AG08396 (cell line): ENCODE data around the gene MYL4.
"Not testable (repeated sequence)": the region's sequence is repeated elsewhere in the genome, so short reads cannot be mapped to it uniquely, and the experiment has no call there.

ENCODE experiments used
- DNase-seq: peaks from one replicate; pipeline ENCODE4 v3.0.0; 2012; ENCODE audit warnings: low spot score, mixed read lengths

Gene MYL4

DNA sequence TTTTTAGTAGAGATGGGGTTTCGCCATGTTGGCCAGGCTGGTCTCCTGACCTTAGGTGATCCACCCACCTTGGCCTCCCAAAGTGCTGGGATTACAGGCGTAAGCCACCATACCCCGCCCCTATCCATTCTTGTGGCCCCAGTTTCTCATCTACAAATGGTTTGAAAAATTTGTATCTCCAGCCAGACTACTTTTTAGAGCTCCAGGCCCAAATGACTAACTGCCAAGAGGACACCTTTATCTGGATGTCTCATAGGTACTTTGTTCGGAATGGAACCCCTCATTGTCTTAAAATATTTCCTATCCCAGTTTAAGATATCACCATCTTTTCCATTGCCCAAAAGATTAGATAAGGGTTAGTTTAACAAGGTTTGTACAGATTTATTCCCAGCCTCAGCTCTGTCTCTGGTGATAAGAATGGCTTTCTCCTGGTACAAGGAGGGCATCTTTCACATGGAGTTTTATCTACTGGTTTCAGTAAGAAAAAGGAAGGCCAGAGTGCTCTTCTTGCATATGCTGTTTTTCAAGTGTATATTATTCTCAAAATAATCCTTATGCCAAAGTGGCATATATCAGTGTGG, 15.1 kb upstream of the MYL4 start:
- DNase-seq, result no peak

DNA sequence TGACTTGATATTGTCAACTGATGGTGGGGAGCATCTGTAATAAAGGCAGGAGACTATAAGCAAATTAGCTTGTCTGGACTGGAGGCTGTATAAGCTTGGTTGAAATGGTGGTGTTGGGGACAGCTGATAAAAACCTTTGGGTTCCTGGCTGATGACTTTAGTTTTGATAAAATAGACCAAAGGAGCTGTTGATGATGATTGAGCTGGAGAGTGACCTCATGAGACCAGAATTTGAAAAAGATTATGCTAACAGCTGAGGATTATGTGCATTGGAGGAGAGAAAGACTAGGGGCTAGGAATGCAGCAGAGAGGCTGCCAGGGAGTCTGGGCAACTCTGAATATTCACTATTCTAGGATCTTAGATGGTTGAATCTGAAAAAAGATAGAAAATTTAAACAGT, 11.3 kb upstream of the MYL4 start:
- DNase-seq, result no peak

DNA sequence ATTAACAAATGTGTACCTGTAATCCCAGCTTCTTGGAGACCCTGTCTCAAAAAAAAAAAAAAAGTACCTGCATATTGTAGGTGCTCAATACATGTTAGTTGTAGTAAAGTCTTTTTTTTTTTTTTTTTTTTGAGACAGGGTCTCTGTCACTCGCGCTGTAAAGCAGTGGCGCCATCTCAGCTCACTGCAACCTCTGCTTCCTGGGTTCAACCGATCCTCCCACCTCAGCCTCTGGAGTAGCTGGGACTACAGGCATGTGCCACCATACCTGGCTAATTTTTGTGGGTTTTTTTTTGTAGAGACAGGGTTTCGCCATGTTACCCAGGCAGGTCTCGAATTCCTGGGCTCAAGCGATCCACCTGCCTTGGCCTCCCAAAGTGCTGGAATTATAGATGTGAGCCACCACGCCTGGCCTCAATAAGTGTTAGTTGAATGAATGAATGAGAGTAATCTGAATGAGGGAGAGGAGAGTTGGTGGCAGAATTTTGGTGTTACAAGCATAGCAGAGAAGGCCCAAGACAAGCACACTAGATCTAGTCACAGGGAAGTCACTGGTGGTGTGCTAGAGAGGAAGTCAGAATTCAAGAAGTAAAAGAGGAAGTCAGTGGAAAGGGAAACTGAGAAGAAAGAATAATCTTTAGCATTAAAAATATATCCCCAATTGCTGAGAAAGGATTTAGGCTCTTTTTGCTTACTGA, 9.4 kb upstream of the MYL4 start:
- no peak for DNase-seq

DNA sequence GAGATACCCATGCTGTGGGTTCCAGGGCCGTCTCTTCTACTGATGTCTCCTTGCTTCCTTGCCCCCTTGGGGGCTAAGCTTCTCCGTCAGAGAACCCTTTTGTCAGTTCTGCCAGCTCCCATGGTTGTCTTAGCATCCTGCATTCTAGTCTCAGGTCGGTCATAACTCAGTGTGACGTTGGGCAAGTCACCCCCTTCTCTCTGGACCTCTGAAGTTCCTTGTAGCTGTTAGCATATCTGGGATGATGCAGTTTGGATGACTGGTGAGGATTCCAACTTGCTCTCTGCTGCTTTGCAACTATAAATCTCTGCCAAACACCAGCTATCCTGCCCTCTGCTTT, 8.9 kb upstream of the MYL4 start:
- DNase-seq, result no peak

DNA sequence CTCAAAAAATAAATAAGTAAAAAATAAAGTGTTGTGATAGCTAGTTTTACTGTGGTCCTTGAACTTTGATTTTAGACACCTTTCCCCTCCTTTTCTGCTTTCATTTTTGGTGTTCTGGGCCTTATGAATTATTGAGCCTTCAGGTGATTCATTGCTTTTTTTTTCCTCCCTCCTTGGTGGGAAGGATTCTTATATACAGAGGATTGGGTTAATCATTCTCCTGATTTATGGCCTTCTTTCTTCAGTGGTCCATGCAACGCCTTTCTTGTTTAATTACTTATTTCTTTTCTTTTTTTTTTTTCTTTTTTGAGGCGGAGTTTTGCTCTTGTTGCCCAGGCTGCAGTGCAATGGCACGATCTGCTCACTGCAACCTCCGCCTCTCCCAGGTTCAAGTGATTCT, 8.0 kb upstream of the MYL4 start:
- DNase-seq, result no peak

DNA sequence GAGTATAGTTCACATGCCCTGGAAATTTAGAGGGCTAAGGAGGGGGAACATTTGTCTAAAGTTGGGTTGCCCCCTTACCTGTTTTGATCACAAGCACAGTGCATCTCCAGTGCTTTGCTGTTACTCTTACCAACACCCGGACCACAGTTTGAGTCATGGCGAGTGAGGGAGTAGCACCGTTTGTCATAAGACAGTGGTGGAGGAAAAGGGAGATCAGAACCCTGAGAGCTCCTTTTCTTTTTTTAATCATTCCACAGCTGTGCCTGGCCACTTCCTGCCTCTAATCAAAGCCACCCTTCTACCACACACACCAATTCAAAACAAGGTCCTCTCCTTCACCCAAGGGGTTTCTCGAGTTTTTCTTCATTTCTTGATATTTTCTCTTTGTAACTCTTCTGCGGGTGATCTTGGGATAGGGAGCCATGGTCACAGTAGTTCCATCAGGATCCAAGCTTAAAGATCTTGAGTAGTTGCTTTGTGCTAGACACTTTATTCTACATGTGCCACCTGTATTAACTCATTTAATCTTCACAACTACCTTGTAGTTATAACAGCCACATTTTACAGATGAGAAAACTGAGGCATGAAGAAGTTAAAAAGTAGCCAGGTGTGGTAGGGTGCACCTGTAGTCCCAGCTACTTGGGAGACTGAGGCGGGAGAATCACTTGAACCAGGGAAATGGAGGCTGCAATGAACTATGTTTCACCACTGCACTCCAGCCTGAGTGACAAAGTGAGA, 5.0 kb upstream of the MYL4 start:
- no peak for DNase-seq

DNA sequence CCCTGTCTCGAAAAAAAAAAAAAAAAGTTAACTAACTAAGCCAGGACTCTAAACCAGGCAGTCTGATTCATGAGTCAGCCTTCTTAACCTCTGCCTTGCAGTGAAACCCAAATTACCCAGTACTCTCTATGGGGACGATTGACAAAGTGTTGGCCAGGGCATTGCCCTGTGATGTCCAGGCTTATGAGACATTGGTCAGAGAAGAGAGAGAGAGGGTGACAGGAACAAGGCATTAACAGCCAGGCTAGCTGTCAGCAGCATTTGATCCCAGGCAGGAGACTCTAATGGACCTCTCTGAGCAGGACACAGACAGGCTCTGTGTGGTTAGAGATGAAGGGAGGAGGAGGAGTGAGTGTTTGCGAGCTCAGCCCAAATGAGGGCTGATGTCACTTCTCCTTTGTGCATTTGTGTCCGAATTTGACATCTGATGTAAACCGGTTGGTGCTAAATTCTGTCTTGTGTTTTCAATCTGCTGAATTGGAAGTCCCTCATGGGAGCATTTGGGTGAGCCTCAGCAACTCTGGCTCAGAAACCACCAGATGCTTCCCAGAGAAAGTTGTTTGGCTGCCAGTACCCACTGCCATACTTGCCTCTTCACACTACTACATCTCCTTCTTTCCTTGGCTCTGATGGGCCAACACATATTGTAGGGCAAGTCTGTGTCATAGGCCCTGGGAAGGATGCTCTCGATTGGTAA, 4.3 kb upstream of the MYL4 start:
- DNase-seq, result no peak

DNA sequence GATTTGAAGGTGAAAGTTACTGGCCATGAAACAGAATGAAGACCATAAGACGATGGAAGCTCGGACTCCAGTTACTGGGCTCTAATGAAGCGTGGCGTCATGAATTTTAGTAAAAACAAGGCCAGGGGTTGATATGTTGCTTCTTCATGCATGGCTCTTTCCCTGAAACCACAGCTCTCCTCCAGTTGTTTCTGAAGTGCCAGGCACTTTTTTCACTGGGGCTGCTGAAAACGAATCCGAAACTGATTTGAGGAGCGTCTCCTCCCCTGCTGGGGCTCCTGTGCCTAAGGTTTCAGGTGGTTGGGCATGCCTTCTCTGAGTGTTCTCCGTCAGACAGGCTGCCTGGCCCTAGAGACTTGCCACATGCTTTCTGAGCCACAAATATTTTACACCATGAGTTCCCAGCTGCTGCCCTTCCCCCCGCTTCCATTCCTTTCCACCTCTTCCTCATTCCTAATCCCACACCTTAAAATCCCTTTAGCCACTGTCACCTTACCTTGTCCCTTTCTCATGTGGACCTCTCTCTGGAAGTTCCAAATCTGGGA, 3.7 kb upstream of the MYL4 start:
- peak; percentile 67 for DNase-seq

DNA sequence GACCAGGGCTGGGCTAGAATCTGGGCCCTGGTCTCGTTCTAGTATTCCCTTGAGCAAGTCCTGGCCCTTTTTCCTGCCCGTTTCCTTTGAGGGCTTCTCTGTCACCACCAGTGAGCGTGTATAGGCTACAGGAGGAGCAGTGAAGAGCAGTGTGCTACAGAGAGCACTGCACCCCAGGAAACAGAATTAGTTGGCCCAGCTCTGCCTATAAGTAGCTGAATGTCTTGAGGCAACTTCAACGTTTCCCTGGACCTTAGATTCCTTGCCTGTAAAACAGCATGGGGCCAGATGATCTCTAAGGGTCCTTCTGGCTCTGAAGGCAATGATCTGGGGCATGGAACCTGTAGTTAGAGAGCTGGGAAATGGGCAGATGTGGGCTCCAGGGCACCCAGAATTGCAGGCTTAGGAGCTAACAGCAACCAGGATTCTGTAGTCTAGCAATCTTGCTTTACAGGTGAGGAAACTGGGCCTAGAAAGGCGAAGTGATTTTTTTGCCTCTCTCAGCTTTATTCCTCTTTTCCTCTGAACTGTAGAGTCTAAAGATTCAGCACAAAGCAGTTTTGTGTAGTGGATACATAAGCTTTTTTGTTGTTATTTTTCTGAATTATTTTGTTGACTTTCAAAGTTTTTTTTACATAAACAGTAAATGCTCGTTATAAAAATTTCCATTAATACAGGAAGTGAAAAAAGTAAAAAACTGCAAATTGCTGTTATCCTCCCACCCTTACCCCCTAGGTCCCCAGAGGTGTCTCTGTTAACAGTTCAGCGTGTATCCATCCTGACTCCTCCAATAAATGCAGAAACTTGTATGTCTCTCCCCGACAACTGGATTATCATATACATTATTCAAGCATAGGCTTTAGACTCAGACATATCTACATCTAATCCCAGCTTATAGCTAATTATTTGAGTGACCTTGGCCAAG, 1.7 kb upstream of the MYL4 start:
- no peak for DNase-seq

DNA sequence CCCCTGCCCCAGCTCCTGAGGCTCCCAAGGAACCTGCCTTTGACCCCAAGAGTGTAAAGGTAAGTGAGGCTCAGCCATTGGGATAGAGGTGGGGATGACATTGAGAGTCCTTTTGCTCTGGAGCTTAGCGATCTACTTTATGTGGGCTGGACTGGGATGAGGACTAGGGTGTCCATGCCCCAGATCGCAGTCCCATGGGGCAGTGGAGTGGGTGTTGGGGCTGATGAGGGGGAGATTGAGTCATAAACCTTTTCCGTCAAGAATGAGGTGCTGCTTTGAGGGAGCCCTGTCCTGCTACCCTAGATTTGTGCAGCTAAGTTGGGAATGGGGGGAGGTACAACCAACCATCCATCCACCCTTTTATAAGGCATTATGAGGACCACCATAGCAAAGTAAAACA, 351 bp downstream of the MYL4 start:
- no peak for DNase-seq

DNA sequence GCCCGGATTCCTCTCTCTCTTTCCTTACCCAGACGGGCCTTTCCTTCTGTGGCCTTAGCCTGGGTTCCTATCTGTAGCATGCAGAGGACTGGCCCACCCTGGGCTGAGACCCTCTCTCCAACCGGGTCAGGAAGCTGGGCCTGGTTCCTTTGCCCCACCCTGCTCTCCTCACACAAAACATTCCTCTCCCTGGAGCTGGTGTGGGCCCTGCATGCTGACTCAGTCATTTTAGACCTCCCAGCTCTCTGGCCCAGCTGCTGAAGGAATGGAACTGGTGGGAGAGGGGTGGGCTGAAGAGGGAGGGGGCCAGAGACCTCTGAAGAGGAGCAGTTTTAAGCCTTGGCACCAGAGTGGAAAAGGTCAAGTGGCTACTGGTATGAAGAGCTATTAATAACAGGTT, 957 bp downstream of the MYL4 start:
- no peak for DNase-seq

DNA sequence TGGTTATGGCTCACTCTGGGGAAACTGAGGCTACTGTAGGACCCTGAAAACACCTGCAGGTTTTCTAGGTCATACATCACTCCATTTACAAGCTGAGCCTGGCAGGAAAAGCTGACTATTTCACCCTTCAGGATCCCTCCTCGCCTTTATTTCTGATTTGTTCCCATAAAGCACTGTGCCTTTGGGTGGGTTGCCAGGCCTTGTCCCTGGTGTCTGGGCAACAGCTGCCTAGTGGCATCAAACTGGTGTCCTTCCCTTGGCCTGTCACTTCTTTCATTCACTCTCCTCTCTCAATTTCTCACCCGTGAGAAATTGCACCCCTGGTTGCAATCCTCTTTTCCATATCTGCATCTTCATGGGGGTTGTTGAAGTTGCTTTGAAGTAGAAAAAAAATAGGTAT, 1.6 kb downstream of the MYL4 start:
- DNase-seq, result no peak

DNA sequence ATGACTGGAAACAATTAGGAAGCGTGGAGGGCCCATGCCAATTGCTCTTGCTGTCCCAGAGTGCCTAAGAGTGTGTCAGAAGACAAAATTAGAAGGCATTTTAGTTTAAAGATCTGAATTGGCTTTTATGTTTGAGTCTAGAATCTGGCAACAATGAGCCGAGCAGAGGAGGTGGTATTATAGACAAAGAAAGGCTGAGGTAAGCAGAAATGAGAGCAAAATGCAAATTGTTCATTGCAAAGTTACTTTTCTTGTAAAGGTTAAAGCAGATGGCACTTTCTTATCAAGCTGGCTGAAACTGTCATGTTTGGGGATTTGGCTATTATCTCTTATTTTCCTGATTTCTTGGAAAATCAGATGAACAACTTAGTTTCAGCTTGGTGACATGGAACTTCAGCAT, 3.3 kb downstream of the MYL4 start:
- DNase-seq, result no peak

DNA sequence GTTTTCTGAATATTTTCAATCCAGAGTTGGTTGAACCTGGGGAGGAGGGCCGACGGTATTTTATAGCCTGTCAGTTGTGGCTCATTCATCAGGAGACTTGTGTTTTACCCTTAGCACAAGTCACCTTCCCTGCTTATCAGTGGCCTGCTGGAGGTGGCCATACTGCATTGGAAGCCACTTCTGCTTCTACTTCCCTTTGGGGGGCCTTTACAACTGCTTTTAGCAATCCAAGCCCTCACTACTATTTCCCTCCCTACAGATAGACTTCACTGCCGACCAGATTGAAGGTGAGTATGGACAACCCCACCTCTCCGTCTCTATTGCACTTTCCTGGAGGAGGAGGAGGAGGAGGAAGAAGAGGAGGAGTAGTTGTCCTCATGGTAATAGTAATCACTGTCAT, 4.4 kb downstream of the MYL4 start:
- no peak for DNase-seq

DNA sequence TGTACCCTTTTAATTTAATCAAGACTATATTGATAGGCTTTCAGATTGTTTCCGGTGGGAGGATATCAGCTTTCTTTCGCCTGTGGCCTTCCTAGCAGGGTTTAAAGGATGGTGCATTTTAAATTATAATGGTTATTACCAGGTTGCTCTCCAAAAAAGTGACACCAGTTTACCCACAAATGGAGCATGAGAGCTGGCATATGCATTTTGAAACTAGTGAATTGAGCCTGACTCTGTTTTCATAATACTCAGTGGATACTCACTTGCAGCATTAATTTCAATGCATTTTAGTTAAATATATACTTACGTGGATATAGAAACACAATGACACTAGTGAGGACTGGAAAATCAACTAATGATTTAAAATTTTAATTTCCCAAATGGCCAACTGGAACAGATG, 5.8 kb downstream of the MYL4 start:
- DNase-seq, result no peak

DNA sequence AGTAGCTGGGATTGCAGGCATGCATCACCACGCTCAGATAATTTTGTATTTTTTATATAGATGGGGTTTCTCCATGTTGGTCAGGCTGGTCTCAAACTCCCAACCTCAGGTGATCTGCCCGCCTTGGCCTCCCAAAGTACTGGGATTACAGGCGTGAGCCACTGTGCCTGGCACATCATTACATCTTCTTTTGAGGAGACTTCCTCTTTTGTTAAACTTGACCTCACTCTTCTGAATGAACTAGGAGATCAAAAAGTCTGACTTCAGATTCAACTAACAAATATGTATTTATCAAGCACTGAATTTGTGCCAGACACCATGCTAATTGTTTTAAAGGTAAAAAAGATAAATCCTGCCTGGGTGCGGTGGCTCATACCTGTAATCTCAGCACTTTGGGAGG, 7.7 kb downstream of the MYL4 start:
- DNase-seq, result not testable (repeated sequence)

DNA sequence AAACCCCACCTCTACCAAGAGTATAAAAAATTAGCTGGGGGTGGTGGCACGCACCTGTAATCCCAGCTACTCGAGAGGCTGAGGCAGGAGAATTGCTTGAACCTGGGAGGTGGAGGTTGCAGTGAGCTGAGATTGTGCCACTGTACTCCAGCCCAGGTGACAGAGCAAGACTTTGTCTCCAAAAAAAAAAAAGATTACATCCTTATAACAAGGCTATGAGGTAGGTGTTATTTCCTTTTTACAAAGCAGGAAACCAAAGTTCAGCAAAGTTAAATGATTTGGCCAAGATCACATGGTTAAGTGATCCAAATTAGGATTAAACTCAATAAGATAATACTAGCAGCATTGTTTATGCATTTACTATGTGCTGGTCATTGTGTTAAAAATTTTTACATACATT, 8.1 kb downstream of the MYL4 start:
- not testable (repeated sequence) for DNase-seq

DNA sequence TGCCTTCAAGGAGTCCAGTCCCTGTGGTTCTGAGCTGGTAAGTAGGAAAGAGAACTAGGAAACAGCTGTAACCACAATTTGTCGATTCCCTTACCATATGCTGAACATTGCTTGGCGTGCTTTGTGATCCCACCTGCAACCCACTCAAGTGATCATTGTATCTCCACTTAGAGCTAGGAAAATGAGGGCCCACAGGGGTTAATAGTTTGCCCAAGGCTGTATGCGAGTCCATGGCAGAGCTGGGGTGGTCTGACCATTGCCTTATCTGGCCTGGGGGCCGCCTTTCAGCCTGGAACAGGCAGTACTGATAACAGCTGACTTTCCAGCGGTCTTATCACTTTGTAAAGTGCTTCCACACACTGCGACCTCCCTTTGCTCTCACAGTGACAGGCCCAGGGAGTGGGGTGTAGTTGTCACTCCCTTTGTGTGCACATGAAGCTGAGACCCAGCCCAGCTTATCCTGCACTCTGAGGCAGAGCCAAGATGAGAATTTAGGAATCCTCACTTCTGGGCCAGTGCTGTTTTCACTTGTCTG, 9.8 kb downstream of the MYL4 start:
- DNase-seq, result no peak

DNA sequence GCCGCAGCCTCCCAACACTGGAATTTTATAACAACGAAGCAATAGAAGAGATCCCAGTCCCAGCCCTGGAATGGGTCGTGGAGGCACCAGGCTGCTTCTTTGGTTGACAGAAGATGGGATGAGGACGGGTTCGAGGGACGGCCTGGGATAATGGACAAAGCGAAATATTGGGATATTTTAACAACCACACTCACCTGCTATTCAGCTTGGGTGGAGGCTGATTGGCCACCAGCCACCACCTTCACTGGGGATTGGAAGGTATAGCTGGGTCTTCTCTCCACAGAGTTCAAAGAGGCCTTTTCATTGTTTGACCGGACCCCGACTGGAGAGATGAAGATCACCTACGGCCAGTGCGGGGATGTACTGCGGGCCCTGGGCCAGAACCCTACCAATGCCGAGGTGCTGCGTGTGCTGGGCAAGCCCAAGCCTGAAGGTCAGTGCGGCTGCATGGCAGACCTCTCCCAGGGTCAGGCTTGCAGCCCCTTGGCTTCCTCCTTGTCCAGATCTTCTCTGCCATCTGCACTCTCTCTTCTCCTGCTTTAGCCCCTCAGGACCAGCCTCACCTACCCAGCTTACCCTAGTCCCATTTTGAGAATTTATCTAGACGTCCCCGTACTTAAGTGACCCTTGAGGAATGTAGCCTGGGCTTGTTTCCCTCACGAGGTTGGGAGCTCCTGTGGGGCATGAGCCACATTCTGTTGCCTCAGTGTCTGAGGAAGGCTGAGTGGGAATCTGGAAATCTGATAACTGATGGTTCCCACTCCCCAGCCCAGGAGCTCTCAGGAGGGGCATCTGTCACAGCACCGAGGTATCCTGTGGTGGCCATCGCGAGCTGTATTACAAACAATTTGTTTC, 10.7 kb downstream of the MYL4 start:
- no peak for DNase-seq

DNA sequence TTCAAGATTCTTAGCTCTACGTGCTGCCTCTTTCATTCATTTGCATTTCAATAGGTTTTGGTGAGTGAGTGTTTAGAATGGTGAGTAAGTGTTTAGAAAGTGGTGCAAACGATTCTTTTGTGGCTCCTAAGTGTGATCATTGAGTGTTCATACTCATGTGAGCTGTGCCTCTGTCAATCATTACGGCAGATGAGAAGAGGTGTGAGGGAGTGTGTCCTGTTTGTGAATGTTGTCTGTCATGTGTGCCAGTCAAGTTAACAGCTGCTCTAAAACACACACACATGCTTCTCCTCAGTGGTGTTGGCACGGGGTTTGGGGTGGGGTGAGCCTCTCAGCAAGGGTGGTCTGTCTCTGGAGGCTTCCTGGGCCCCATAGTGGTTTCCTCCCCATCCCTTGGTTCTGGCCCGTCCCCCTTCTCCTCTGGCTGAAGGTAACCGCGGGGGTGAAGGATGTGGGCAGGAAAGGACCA, 11.4 kb downstream of the MYL4 start:
- no peak for DNase-seq
